Subcutaneous abdominal adipose tissue (tissue), 5 donors: ENCODE results near the gene FHL2.

Experiments used
- H3K27ac ChIP-seq: one replicate; pipeline ENCODE4 v1.7.0; 2013; ENCODE audit warnings: low read depth, mild to moderate bottlenecking, inconsistent platforms, low read length, moderate library complexity
- H3K27me3 ChIP-seq, 5 donors: one replicate each; pipeline ENCODE4 v1.7.0; 2013; ENCODE audit warnings: low read length in 5 of 5, inconsistent platforms in 1 of 5; ENCODE audit not compliant: control insufficient read depth in 5 of 5, insufficient read depth in 4 of 5
- H3K36me3 ChIP-seq, 5 donors: one replicate each; pipeline ENCODE4 v1.7.0; 2013; ENCODE audit warnings: low read length in 5 of 5; ENCODE audit not compliant: control insufficient read depth in 5 of 5, insufficient read depth in 5 of 5
- H3K4me1 ChIP-seq, 5 donors: one replicate each; pipeline ENCODE4 v1.7.0; 2013; ENCODE audit warnings: low read length in 5 of 5, mild to moderate bottlenecking in 3 of 5, moderate library complexity in 1 of 5; ENCODE audit not compliant: control insufficient read depth in 5 of 5, insufficient read depth in 5 of 5
- H3K4me3 ChIP-seq, 5 donors: one replicate each; pipeline ENCODE4 v1.7.0; 2013; ENCODE audit warnings: low read length in 5 of 5, low read depth in 1 of 5
- H3K9ac ChIP-seq, 5 donors: one replicate each; pipeline ENCODE4 v1.7.0; 2013; ENCODE audit warnings: low read length in 5 of 5, mild to moderate bottlenecking in 4 of 5, moderate library complexity in 3 of 5
- H3K9me3 ChIP-seq, 5 donors: one replicate each; pipeline ENCODE4 v1.7.0; 2013; ENCODE audit warnings: low read length in 5 of 5; ENCODE audit not compliant: control insufficient read depth in 5 of 5
- donor health status: healthy.
- donor health status: healthy.
- donor health status: healthy.
- donor health status: healthy.
- donor health status: healthy.

Gene FHL2

GRCh38 chr2:105324101-105324500 lies 74.8 kb downstream of the FHL2 start:
- peak overlapping the region; percentile 18 for H3K27ac ChIP-seq
- H3K27me3 ChIP-seq = no peaks in the 10 kb centered on the region
- H3K9ac ChIP-seq = no peak overlapping the region
- H3K9me3 ChIP-seq = no peaks in the 10 kb centered on the region
- H3K36me3 ChIP-seq = peaks cover 0 to 7% (median 2%) of the 10 kb centered on the region in 5 donors
- peaks cover 7 to 49% (median 26%) of the 10 kb centered on the region in 5 donors for H3K4me1 ChIP-seq
- no peak overlapping the region for H3K4me3 ChIP-seq

- Histone ChIP-seq H3K27me3 (no peaks in the 10 kb centered on the region), H3K4me1 (peaks cover 3 to 39% (median 16%) of the 10 kb centered on the region in 5 donors), H3K4me3 (no peak overlapping the region), H3K9me3 (no peaks in the 10 kb centered on the region), H3K27ac (no peak overlapping the region), H3K36me3 (peaks cover 0 to 7% (median 2%) of the 10 kb centered on the region in 5 donors), H3K9ac (no peak overlapping the region)
Measured at GRCh38 chr2:105323111-105323510, 75.7 kb downstream of the FHL2 start.

GRCh38 chr2:105321875-105322646 lies 76.8 kb downstream of the FHL2 start:
- Histone ChIP-seq H3K4me3 (no peak overlapping the region), H3K27me3 (no peaks in the 10 kb centered on the region), H3K36me3 (peaks cover 0 to 7% (median 2%) of the 10 kb centered on the region in 5 donors), H3K27ac (no peak overlapping the region), H3K9me3 (no peaks in the 10 kb centered on the region), H3K9ac (no peak overlapping the region), H3K4me1 (peaks cover 0 to 31% (median 9%) of the 10 kb centered on the region in 5 donors)

- Histone ChIP-seq H3K4me3 (no peak overlapping the region), H3K27ac (no peak overlapping the region), H3K9ac (no peak overlapping the region), H3K27me3 (no peaks in the 10 kb centered on the region), H3K36me3 (peaks cover 0 to 7% (median 2%) of the 10 kb centered on the region in 5 donors), H3K4me1 (peaks cover 0 to 29% (median 9%) of the 10 kb centered on the region in 5 donors), H3K9me3 (no peaks in the 10 kb centered on the region)
Measured at GRCh38 chr2:105320651-105321215, 78.1 kb downstream of the FHL2 start.

GRCh38 chr2:105317937-105318336 lies 80.9 kb downstream of the FHL2 start:
- peaks cover 0 to 3% (median 2%) of the 10 kb centered on the region in 5 donors for H3K36me3 ChIP-seq
- H3K9me3 ChIP-seq = no peaks in the 10 kb centered on the region
- no peak overlapping the region for H3K9ac ChIP-seq
- no peaks in the 10 kb centered on the region for H3K27me3 ChIP-seq
- no peak overlapping the region for H3K27ac ChIP-seq
- H3K4me3 ChIP-seq = no peak overlapping the region
- peaks cover 0 to 2% (median 0%) of the 10 kb centered on the region in 5 donors for H3K4me1 ChIP-seq

GRCh38 chr2:105315314-105315713 lies 83.5 kb downstream of the FHL2 start:
- Histone ChIP-seq H3K27ac (no peak overlapping the region), H3K4me1 (no peaks in the 10 kb centered on the region), H3K36me3 (no peaks in the 10 kb centered on the region), H3K4me3 (no peak overlapping the region), H3K9ac (no peak overlapping the region), H3K9me3 (no peaks in the 10 kb centered on the region), H3K27me3 (no peaks in the 10 kb centered on the region)

GRCh38 chr2:105313877-105314276 lies 85.0 kb downstream of the FHL2 start:
- Histone ChIP-seq H3K4me1 (peaks cover 0 to 7% (median 3%) of the 10 kb centered on the region in 5 donors), H3K9me3 (no peaks in the 10 kb centered on the region), H3K27ac (no peak overlapping the region), H3K4me3 (no peak overlapping the region), H3K9ac (no peak overlapping the region), H3K36me3 (peaks cover 0 to 1% (median 0%) of the 10 kb centered on the region in 5 donors), H3K27me3 (no peaks in the 10 kb centered on the region)
